GM12878 (cell line): ENCODE data around the gene RAB30. TPM values are rescaled to one million over a fixed set of nuclear protein-coding genes. Genes with fewer than 3 reads are reported as not detected.
A peak's percentile ranks its signal among the peaks of the same experiment; 100 is the strongest.

Source experiments
- ATAC-seq: fragments of 200-7000 bp; cut with Tn5 transposase; 3 replicates; pipeline ENCODE4 v1.9.1; 2020; ENCODE audit warnings: mild to moderate bottlenecking, moderate library complexity
- BruUV-seq: library from RNA; stranded (reverse); fragments of 400-500 nt; replicated peaks from 2 replicates; lab custom pipeline; 2021; lab: Mats Ljungman, UMichigan
- CTCF ChIA-PET: fragments of 300-600 bp; sonication (Branson Sonifier 250); formaldehyde crosslinking; extraction: SDS; loops from one replicate; lab custom pipeline; 2021; ENCODE audit warnings: inconsistent platforms; lab: Yijun Ruan, JAX
- POLR2A ChIA-PET: fragments of 350-600 bp; formaldehyde crosslinking; extraction: SDS; loops from one replicate; lab custom pipeline; 2021; ENCODE audit warnings: inconsistent platforms; lab: Charles Lee
- RAD21 ChIA-PET: fragments of 300-600 bp; sonication (Branson Sonifier 250); formaldehyde crosslinking; loops from one replicate; lab custom pipeline; 2023; ENCODE audit warnings: antibody characterized with exemption; ENCODE audit not compliant: unreplicated experiment; lab: Charles Lee
- SMC1A ChIA-PET: fragments of 300-600 bp; sonication (Branson Sonifier 250); formaldehyde crosslinking; loops from one replicate; lab custom pipeline; 2023; ENCODE audit not compliant: unreplicated experiment, uncharacterized antibody; lab: Charles Lee
- DNase-seq: peaks from one replicate; pipeline ENCODE4 v3.0.0-alpha.2; 2011; ENCODE audit warnings: low read depth, low spot score
- FAIRE-seq: peaks from 3 replicates; lab custom pipeline; 2011; peaks lifted over from hg19 to GRCh38; lab: Jason Lieb, UNC
- H2AFZ ChIP-seq: 2 replicates; pipeline ENCODE4 v1.6.0; 2011; ENCODE audit warnings: low read depth, low read length, control low read depth; ENCODE audit not compliant: control insufficient read depth
- H3K27ac ChIP-seq: 2 replicates; pipeline ENCODE4 v1.5.1; 2011; ENCODE audit warnings: control low read depth; ENCODE audit not compliant: control insufficient read depth, insufficient read depth
- H3K27me3 ChIP-seq, 2 experiments: replicated peaks in 1 of 2; 2 replicates each; pipeline versions ENCODE4 v1.6.0 to v1.6.1; 2011; ENCODE audit warnings: low read length in 1 of 2; ENCODE audit not compliant: control insufficient read depth in 2 of 2, insufficient read depth in 2 of 2
- H3K36me3 ChIP-seq, 2 experiments: 2 replicates each; pipeline ENCODE4 v1.5.1; 2011; ENCODE audit warnings: low read length in 1 of 2; ENCODE audit not compliant: control insufficient read depth in 2 of 2, insufficient read depth in 2 of 2
- H3K4me1 ChIP-seq: 2 replicates; pipeline ENCODE4 v1.6.1; 2011; ENCODE audit warnings: mild to moderate bottlenecking, low read length, moderate library complexity, mixed read lengths; ENCODE audit not compliant: control insufficient read depth, insufficient read depth
- H3K4me2 ChIP-seq: 2 replicates; pipeline ENCODE4 v1.6.0; 2011; ENCODE audit warnings: control low read depth; ENCODE audit not compliant: control insufficient read depth, insufficient read depth
- H3K4me3 ChIP-seq: fragments of 200-600 bp; sonication (generic); 2 replicates; pipeline ENCODE4 v1.5.1; 2016
- H3K79me2 ChIP-seq: 2 replicates; pipeline ENCODE4 v1.6.0; 2011; ENCODE audit warnings: low read length; ENCODE audit not compliant: control insufficient read depth, insufficient read depth
- H3K9ac ChIP-seq: 2 replicates; pipeline ENCODE4 v1.8.0; 2011; ENCODE audit warnings: low read length, control low read depth, mixed read lengths; ENCODE audit not compliant: control insufficient read depth, insufficient read depth
- H3K9me3 ChIP-seq: replicated peaks from 3 replicates; pipeline ENCODE4 v1.5.1; 2011; ENCODE audit warnings: mild to moderate bottlenecking, low read length; ENCODE audit not compliant: control insufficient read depth, insufficient read depth
- H4K20me1 ChIP-seq: 2 replicates; pipeline ENCODE4 v1.6.0; 2011; ENCODE audit not compliant: control insufficient read depth, insufficient read depth
- ATF7 ChIP-seq: fragments of 450-650 bp; IDR thresholded peaks from 2 replicates; pipeline ENCODE4 v1.6.1; 2016; ENCODE audit warnings: low read depth, mild to moderate bottlenecking
- BACH1 ChIP-seq: fragments of 450-650 bp; IDR thresholded peaks from 2 replicates; pipeline ENCODE4 v1.6.1; 2017; ENCODE audit warnings: mild to moderate bottlenecking, borderline replicate concordance
- CHD1 ChIP-seq: IDR thresholded peaks from 2 replicates; pipeline ENCODE4 v1.6.1; 2012; ENCODE audit warnings: low read depth, low read length, improper control_type of control experiment
- CHD2 ChIP-seq: IDR thresholded peaks from 2 replicates; pipeline ENCODE4 v1.6.1; 2011; ENCODE audit warnings: low read depth, low read length, improper control_type of control experiment, borderline replicate concordance
- DPF2 ChIP-seq: fragments of 450-650 bp; IDR thresholded peaks from 2 replicates; pipeline ENCODE4 v1.6.1; 2017; ENCODE audit warnings: mild to moderate bottlenecking
- HCFC1 ChIP-seq: fragments of 150-350 bp; IDR thresholded peaks from 2 replicates; pipeline ENCODE4 v1.6.1; 2014; ENCODE audit warnings: low read length
- MEF2A ChIP-seq: IDR thresholded peaks from 2 replicates; pipeline ENCODE4 v1.6.1; 2011; ENCODE audit warnings: low read depth, mild to moderate bottlenecking, low read length, moderate library complexity; ENCODE audit not compliant: insufficient read depth
- MEF2B ChIP-seq: fragments of 450-650 bp; IDR thresholded peaks from 2 replicates; pipeline ENCODE4 v1.6.1; 2018; ENCODE audit warnings: mild to moderate bottlenecking, moderate library complexity; ENCODE audit not compliant: partially characterized antibody, poor library complexity, severe bottlenecking
- MTA2 ChIP-seq: fragments of 450-650 bp; IDR thresholded peaks from 2 replicates; pipeline ENCODE4 v1.6.1; 2016; ENCODE audit warnings: low read depth, mild to moderate bottlenecking, moderate library complexity
- NFIC ChIP-seq: IDR thresholded peaks from 2 replicates; pipeline ENCODE4 v1.6.1; 2012; ENCODE audit warnings: low read depth, mild to moderate bottlenecking, inconsistent platforms, low read length, moderate library complexity
- PML ChIP-seq: IDR thresholded peaks from 2 replicates; pipeline ENCODE4 v1.6.1; 2012; ENCODE audit warnings: low read length, inconsistent platforms
- POLR2AphosphoS2 ChIP-seq: IDR thresholded peaks from 2 replicates; pipeline ENCODE4 v1.6.1; 2011; ENCODE audit warnings: low read depth, mild to moderate bottlenecking, low read length, improper control_type of control experiment, moderate library complexity
- POLR2AphosphoS5 ChIP-seq: IDR thresholded peaks from 2 replicates; pipeline ENCODE4 v1.6.1; 2011; ENCODE audit warnings: mild to moderate bottlenecking, low read length, inconsistent platforms
- RAD21 ChIP-seq: IDR thresholded peaks from 2 replicates; pipeline ENCODE4 v1.6.1; 2011; ENCODE audit warnings: mild to moderate bottlenecking, low read depth, low read length, moderate library complexity; ENCODE audit not compliant: insufficient read depth
- RUNX3 ChIP-seq: IDR thresholded peaks from 2 replicates; pipeline ENCODE4 v1.6.1; 2012; ENCODE audit warnings: low read length, inconsistent platforms
- SIN3A ChIP-seq: IDR thresholded peaks from 2 replicates; pipeline ENCODE4 v1.6.1; 2012; ENCODE audit warnings: low read depth, low read length, improper control_type of control experiment
- SPI1 ChIP-seq: IDR thresholded peaks from 2 replicates; pipeline ENCODE4 v1.6.1; 2011; ENCODE audit warnings: low read depth, mild to moderate bottlenecking, low read length, moderate library complexity, borderline replicate concordance; ENCODE audit not compliant: insufficient read depth
- TAF1 ChIP-seq: IDR thresholded peaks from 2 replicates; pipeline ENCODE4 v1.6.1; 2011; ENCODE audit warnings: mild to moderate bottlenecking, low read depth, low read length, borderline replicate concordance
- TARDBP ChIP-seq: IDR thresholded peaks from 2 replicates; pipeline ENCODE4 v1.6.1; 2016; ENCODE audit warnings: borderline replicate concordance
- ZNF274 ChIP-seq: IDR thresholded peaks from one replicate; pipeline ENCODE4 v1.8.0; 2011; ENCODE audit not compliant: insufficient read length, insufficient read depth
- WGBS: methylation state at CpG from one replicate; pipeline ENCODE4 v1.1.6; 2016; ENCODE audit warnings: low lambda C conversion rate; ENCODE audit not compliant: insufficient replicate concordance, insufficient coverage; ENCODE audit errors: missing lambda C conversion rate; 5-methylcytosine and 5-hydroxymethylcytosine counted together
- in situ Hi-C: fragments of 300-500 bp; cut with MboI; formaldehyde crosslinking; loops from 9 replicates; pipeline ENCODE4 v1.14.3; 2018; ENCODE audit warnings: mixed read lengths
- intact Hi-C: fragments of 100-400 bp; cut with micrococcal nuclease; formaldehyde crosslinking; loops from one replicate; pipeline ENCODE4 v1.14.2; 2022; ENCODE audit not compliant: unreplicated experiment
- polyA plus RNA-seq, 11 experiments: library from polyadenylated mRNA; depleted of rRNA in 4 of 11; unstranded in 6 of 11; stranded (reverse) in 5 of 11; fragments of >200 nt; fragmentation: Nextera tagmentation in 4 of 11; fragmentation: Illumina TruSeq in 1 of 11; extraction: Ambion mirVana in 4 of 11; extraction: Trizol in 1 of 11; gene quantifications; 1 replicate in 1 of 11; 2 replicates in 10 of 11; pipeline versions ENCODE4 v1.2.1 to v1.2.3, GENCODE V29; 2011 to 2016; ENCODE audit warnings: inconsistent platforms in 2 of 11, missing spikeins in 2 of 11, low read depth in 1 of 11
- total RNA-seq, 4 experiments: library from RNA; depleted of rRNA in 3 of 4; stranded (reverse); fragments of >200 nt in 3 of 4; fragmentation: Illumina TruSeq in 1 of 4; extraction: Trizol in 1 of 4; gene quantifications; 2 replicates each; pipeline versions ENCODE4 v1.2.1 to v1.2.3, GENCODE V29; 2013 to 2021
- TF ChIP-seq, protein P1 (sequence below): fragments of 450-650 bp; IDR thresholded peaks from 2 replicates; pipeline ENCODE4 v1.6.1; 2017; ENCODE audit warnings: borderline replicate concordance
- TF ChIP-seq, protein P2 (sequence below): IDR thresholded peaks from 2 replicates; pipeline ENCODE4 v1.6.1; 2012; ENCODE audit warnings: low read depth, low read length, improper control_type of control experiment
- TF ChIP-seq, protein P3 (sequence below): fragments of 450-650 bp; IDR thresholded peaks from 2 replicates; pipeline ENCODE4 v1.6.1; 2017; ENCODE audit warnings: mild to moderate bottlenecking, low read depth, inconsistent platforms; ENCODE audit not compliant: poor library complexity, severe bottlenecking

The RAB30 gene
- total and polyA plus RNA-seq, 10 of the 15 experiments (the other 5 are each of a cell fraction or from before 2014, with no cell fraction given) = 9.8 to 26.7 (median 19.2) TPM

DNA sequence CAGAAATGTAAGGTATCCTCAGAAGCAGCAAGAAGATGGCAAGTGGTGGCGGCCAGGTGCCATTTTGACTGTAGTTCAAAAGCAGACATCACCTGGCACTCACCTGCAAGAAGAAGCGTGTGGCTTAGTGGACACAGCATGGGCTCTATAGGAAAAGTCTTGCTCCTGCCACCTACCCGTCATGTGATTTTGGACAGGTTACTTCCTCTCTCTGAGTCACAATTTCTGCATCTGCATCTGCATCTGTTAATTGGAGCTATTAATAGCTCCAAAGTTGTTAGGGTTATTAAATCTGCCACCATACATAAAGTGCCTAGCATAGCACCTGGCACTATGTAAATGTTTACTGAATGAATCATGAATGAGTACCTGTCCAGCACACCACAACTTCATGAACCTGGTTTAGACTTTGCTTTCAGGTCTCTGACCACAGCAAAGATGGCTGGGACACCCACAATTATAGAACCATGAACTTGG is 16.8 kb downstream of the RAB30 start:
- ChIA-PET RAD21 (interaction anchor here (0.7 to 2.7 kb wide), 4 partner anchors 9 to 59 kb away, joined by 3 to 9 read pairs (median 3); no protein-coding TSS in a partner anchor), POLR2A (interaction anchor here (1.0 to 1.4 kb wide), 3 partner anchors 9 to 102 kb away, joined by 3 to 6 read pairs (median 4); partner anchors contain the start of gene PCF11), CTCF (interaction anchor here (1.0 kb wide), 1 partner anchor 8 kb away, joined by 3 read pairs; no protein-coding TSS in a partner anchor), SMC1A (interaction anchor here (0.6 to 1.8 kb wide), 11 partner anchors 8 to 181 kb away, joined by 3 to 6 read pairs (median 3); no protein-coding TSS in a partner anchor)
- ATAC-seq = peak; percentile 68
- intact Hi-C loops = no loop called here
- no peak overlapping the region for H3K9ac ChIP-seq
- no peak for DNase-seq
- H3K79me2 ChIP-seq = peaks cover 32% of the 10 kb centered on the region
- in situ Hi-C loops = no loop called here
- no peak overlapping the region for H3K4me2 ChIP-seq
- H3K27me3 ChIP-seq = no peaks in the 10 kb centered on the region
- H4K20me1 ChIP-seq = no peaks in the 10 kb centered on the region
- no peak overlapping the region for H3K27ac ChIP-seq
- no peaks in the 10 kb centered on the region for H3K36me3 ChIP-seq
- H2AFZ ChIP-seq = no peak overlapping the region
- peaks cover 37% of the 10 kb centered on the region for H3K4me1 ChIP-seq
- H3K9me3 ChIP-seq = peaks cover 23% of the 10 kb centered on the region
- FAIRE-seq = no peak
- WGBS = 85% methylated on average over 3 of the region's 3 CpGs
- no peak overlapping the region for H3K4me3 ChIP-seq
- no TSS peak for BruUV-seq
- no peak for TF ChIP-seq NFIC
- TF ChIP-seq BACH1 = no peak
- peak; percentile 50 for TF ChIP-seq MEF2B
- peak; percentile 49; the same call in 1 of the 2 replicates for TF ChIP-seq RUNX3
- peak; percentile 44; the same call in 1 of the 2 replicates for TF ChIP-seq SPI1
- TF ChIP-seq POLR2AphosphoS2 = no peak
- peak; percentile 45; the same call in 1 of the 2 replicates for TF ChIP-seq DPF2
- TF ChIP-seq POLR2AphosphoS5 = no peak
- no peak for TF ChIP-seq TAF1
- no peak for TF ChIP-seq PML
- TF ChIP-seq, protein P1, sequence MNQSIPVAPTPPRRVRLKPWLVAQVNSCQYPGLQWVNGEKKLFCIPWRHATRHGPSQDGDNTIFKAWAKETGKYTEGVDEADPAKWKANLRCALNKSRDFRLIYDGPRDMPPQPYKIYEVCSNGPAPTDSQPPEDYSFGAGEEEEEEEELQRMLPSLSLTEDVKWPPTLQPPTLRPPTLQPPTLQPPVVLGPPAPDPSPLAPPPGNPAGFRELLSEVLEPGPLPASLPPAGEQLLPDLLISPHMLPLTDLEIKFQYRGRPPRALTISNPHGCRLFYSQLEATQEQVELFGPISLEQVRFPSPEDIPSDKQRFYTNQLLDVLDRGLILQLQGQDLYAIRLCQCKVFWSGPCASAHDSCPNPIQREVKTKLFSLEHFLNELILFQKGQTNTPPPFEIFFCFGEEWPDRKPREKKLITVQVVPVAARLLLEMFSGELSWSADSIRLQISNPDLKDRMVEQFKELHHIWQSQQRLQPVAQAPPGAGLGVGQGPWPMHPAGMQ = no peak
- TF ChIP-seq MTA2 = peak; percentile 58; the same call in 1 of the 2 replicates
- TF ChIP-seq, protein P2, sequence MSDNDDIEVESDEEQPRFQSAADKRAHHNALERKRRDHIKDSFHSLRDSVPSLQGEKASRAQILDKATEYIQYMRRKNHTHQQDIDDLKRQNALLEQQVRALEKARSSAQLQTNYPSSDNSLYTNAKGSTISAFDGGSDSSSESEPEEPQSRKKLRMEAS = no peak
- TF ChIP-seq ATF7 = 0 out of 2 replicates have a peak, but pooled peaks have one; percentile 24
- TF ChIP-seq HCFC1 = no peak
- 0 out of 2 replicates have a peak, but pooled peaks have one; percentile 57 for TF ChIP-seq MEF2A
- no peak for TF ChIP-seq CHD2
- no peak for TF ChIP-seq RAD21
- no peak for TF ChIP-seq CHD1
- TF ChIP-seq TARDBP = no peak
- TF ChIP-seq ZNF274 = no peak
- TF ChIP-seq SIN3A = no peak
- TF ChIP-seq, protein P3, sequence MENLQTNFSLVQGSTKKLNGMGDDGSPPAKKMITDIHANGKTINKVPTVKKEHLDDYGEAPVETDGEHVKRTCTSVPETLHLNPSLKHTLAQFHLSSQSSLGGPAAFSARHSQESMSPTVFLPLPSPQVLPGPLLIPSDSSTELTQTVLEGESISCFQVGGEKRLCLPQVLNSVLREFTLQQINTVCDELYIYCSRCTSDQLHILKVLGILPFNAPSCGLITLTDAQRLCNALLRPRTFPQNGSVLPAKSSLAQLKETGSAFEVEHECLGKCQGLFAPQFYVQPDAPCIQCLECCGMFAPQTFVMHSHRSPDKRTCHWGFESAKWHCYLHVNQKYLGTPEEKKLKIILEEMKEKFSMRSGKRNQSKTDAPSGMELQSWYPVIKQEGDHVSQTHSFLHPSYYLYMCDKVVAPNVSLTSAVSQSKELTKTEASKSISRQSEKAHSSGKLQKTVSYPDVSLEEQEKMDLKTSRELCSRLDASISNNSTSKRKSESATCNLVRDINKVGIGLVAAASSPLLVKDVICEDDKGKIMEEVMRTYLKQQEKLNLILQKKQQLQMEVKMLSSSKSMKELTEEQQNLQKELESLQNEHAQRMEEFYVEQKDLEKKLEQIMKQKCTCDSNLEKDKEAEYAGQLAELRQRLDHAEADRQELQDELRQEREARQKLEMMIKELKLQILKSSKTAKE = no peak
